Muscle of leg (tissue), 11 donors: ENCODE results near the gene NFS1. TPM values are rescaled to one million over a fixed set of nuclear protein-coding genes. Genes with fewer than 3 reads are reported as not detected.

Experiments
- DNase-seq: peaks from one replicate; pipeline ENCODE4 v3.0.0; 2013
- H3K27ac ChIP-seq: one replicate; pipeline ENCODE4 v1.5.1; 2013; ENCODE audit warnings: mild to moderate bottlenecking, low read length, control low read depth
- H3K27me3 ChIP-seq: one replicate; pipeline ENCODE4 v1.6.1; 2013; ENCODE audit warnings: low read length; ENCODE audit not compliant: control insufficient read depth, insufficient read depth
- H3K36me3 ChIP-seq: one replicate; pipeline ENCODE4 v1.6.1; 2013; ENCODE audit warnings: low read length; ENCODE audit not compliant: control insufficient read depth, insufficient read depth
- H3K4me1 ChIP-seq: one replicate; pipeline ENCODE4 v1.6.1; 2013; ENCODE audit warnings: low read length; ENCODE audit not compliant: control insufficient read depth, insufficient read depth
- H3K4me3 ChIP-seq: one replicate; pipeline ENCODE4 v1.5.1; 2013; ENCODE audit warnings: low read length, control low read depth
- H3K9me3 ChIP-seq: replicated peaks from 2 replicates; pipeline ENCODE4 v1.6.1; 2013; ENCODE audit warnings: low read depth, low read length; ENCODE audit not compliant: control insufficient read depth
- WGBS: methylation state at CpG from one replicate; pipeline ENCODE4 v1.1.5; 2013; ENCODE audit warnings: missing lambda C conversion rate; ENCODE audit not compliant: insufficient coverage; 5-methylcytosine and 5-hydroxymethylcytosine counted together
- polyA plus RNA-seq, 8 donors: library from polyadenylated mRNA; unstranded; fragments of 120-200 nt; gene quantifications; one replicate each; pipeline versions ENCODE4 v1.2.1 to v1.2.3, GENCODE V29; 2013; ENCODE audit warnings: inconsistent platforms in 1 of 8, low replicate concordance in 1 of 8; ENCODE audit not compliant: insufficient read length in 8 of 8, insufficient read depth in 1 of 8
- total RNA-seq: library from RNA; stranded (reverse); fragments of 120-200 nt; gene quantifications from one replicate; pipeline ENCODE4 v1.2.4, GENCODE V29; 2013

The NFS1 gene
- total and polyA plus RNA-seq, 9 donors: 12.8 to 18.3 (median 14.1) TPM

GRCh38 chr20:35673884-35674283, 25.3 kb downstream of the NFS1 start:
- peaks cover 46% of the 10 kb centered on the region for H3K36me3 ChIP-seq
- no peaks in the 10 kb centered on the region for H3K4me1 ChIP-seq
- H3K9me3 ChIP-seq: no peaks in the 10 kb centered on the region
- H3K27ac ChIP-seq: no peak overlapping the region
- no peak for DNase-seq
- 95% methylated on average over 3 of the region's 4 CpGs for WGBS
- no peaks in the 10 kb centered on the region for H3K27me3 ChIP-seq
- H3K4me3 ChIP-seq: no peak overlapping the region

GRCh38 chr20:35669681-35670080, 29.5 kb downstream of the NFS1 start:
- Histone ChIP-seq H3K4me3 (no peak overlapping the region), H3K36me3 (peaks cover 35% of the 10 kb centered on the region), H3K27ac (no peak overlapping the region), H3K9me3 (no peaks in the 10 kb centered on the region), H3K27me3 (no peaks in the 10 kb centered on the region), H3K4me1 (peaks cover 3% of the 10 kb centered on the region)
- no CpG with 5 or more reads among the region's 1 CpG for WGBS
- no peak for DNase-seq

DNA sequence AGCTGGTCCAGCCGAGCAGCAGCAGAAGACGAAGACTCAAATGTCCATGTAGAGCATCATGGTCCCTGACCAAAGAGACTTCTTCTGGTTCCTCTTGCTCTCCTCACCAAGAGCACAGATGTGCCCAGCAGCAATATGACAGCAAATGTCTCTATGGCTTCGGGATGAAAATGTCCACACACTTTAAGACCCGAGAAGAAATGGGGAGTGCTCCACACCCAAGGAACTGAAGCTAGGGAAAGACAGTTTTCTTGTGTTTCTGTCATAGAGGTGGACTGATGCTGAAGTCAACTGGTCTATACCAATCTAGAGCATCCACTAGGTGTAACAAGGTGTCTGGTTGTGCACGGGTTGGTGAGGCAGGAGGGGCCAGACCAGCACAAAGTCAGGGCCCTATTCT, 29.9 kb downstream of the NFS1 start:
- no peaks in the 10 kb centered on the region for H3K9me3 ChIP-seq
- H3K27me3 ChIP-seq: no peaks in the 10 kb centered on the region
- no peak for DNase-seq
- peaks cover 32% of the 10 kb centered on the region for H3K36me3 ChIP-seq
- 80% methylated on average over 1 of the region's 5 CpGs for WGBS
- H3K27ac ChIP-seq: no peak overlapping the region
- no peak overlapping the region for H3K4me3 ChIP-seq
- peaks cover 3% of the 10 kb centered on the region for H3K4me1 ChIP-seq

DNA sequence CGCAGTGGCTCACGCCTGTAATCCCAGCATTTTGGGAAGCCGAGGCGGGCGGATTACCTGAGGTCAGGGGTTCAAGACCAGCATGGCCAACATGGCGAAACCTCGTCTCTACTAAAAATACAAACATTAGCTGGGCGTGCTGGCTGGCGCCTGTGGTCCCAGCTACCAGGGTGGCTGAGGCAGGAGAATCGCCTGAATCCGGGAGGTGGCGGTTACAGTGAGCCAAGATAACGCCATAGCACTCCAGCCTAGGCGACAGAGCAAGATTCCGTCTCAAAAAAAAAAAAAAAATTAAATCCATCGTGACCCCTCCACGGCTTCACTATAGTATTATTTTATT, 33.2 kb downstream of the NFS1 start:
- Histone ChIP-seq H3K4me3 (no peak overlapping the region), H3K9me3 (no peaks in the 10 kb centered on the region), H3K27me3 (no peaks in the 10 kb centered on the region), H3K27ac (no peak overlapping the region), H3K36me3 (peaks cover 16% of the 10 kb centered on the region), H3K4me1 (peaks cover 6% of the 10 kb centered on the region)
- 98% methylated on average over 12 of the region's 17 CpGs for WGBS
- no peak for DNase-seq

DNA sequence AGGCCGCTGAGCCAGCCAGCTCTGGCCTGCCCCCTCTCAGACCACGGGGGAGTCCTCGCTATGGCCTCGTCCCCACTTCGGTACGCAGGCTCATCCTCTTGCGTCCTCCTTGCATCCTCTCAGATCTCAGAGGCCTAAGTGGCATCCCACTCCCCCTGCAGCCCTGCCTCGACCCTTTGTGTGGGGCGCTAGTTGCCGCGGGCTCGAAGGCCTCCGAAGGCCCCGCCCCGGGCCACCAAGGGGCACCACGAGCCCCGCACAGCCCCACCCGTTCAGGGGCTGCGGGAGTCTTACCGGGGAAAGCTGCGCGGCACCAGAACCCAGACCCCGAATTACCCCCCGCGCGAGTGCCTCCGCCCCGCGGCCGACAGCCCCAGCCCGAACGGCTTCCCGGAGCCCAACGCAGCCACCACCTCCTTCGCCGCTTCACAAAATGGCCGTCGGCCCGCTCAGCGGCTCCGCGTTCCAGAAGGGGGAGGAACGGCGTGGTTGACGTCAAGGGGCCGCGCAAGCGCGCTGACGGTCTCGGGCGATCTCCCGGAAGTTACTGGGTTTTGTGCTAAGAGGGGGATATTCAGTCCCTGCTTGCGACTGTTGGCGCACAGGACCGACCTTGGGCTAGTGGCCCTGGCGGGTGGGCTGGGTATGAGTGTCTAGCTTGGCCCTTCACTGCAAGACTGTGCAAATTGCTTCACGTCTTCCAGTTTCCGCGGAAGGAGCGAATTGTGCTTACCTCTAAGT, 34.5 kb downstream of the NFS1 start, which contains the start of the genes CPNE1 and RBM12:
Gene CPNE1, minus strand, starts transcription at position 435 of the 741 bp plus-strand sequence. CDS start 31,977 bp downstream, outside the sequence.
Gene RBM12, minus strand, starts transcription at position 435 of the 741 bp plus-strand sequence. CDS start 9,578 bp downstream, outside the sequence.
- H3K4me3 ChIP-seq: peak within 1 kb of the TSS; percentile 89
- under 1% methylated on average over 61 of the region's 61 CpGs for WGBS
- peak; percentile 97 for DNase-seq
- H3K4me1 ChIP-seq: peaks cover 6% of the 10 kb centered on the region
- no peaks in the 10 kb centered on the region for H3K9me3 ChIP-seq
- H3K27me3 ChIP-seq: no peaks in the 10 kb centered on the region
- peaks cover 7% of the 10 kb centered on the region for H3K36me3 ChIP-seq
- peak within 1 kb of the TSS; percentile 98 for H3K27ac ChIP-seq

- peak; percentile 71 for DNase-seq
- Histone ChIP-seq H3K27me3 (no peaks in the 10 kb centered on the region), H3K27ac (peak overlapping the region; percentile 98), H3K4me1 (peaks cover 6% of the 10 kb centered on the region), H3K4me3 (peak overlapping the region; percentile 89), H3K36me3 (no peaks in the 10 kb centered on the region), H3K9me3 (no peaks in the 10 kb centered on the region)
- WGBS: under 1% methylated on average over 25 of the region's 28 CpGs
Observed at GRCh38 chr20:35663516-35664465, 35.4 kb downstream of the NFS1 start.

DNA sequence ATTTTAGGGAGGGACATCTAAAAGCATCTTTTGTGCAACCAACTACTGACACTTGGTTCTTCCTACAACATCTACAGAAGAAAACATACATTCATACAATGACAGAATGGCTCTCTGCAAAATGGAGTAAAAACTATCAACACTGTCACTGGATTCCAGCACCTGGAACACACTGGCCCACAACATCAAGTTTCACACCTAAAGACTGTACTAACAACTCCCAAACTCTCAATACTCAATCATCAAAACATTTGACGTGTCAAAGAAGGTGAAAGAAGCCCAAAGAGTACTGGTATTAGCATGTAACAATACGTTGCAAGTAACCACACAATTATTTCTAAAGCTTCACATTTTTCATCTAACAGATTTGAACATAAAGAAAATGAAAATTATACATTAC, 36.6 kb downstream of the NFS1 start:
- Histone ChIP-seq H3K36me3 (no peaks in the 10 kb centered on the region), H3K27ac (no peak overlapping the region), H3K9me3 (no peaks in the 10 kb centered on the region), H3K27me3 (no peaks in the 10 kb centered on the region), H3K4me1 (peaks cover 6% of the 10 kb centered on the region), H3K4me3 (no peak overlapping the region)
- DNase-seq: no peak
- WGBS: no CpG with 5 or more reads among the region's 2 CpGs

DNA sequence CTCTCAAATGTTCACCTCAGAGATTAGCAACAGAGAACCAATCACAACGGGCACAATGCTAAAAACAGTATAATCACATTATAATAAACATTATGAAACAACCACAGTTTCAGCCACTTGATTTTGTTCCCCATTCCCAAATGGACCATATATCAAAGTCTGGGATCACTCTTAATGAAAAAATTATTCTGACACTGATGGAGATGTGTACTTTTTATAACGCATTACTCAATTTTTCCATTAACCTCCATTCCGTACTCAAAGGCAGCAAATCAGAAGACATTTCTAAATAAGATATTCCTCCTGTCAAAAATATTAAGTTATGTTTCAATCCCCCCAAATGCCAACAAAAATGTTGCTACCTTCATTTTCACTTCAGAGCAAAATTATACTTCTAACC, 37.2 kb downstream of the NFS1 start:
- DNase-seq: no peak
- H3K9me3 ChIP-seq: no peaks in the 10 kb centered on the region
- H3K4me3 ChIP-seq: no peak overlapping the region
- H3K4me1 ChIP-seq: peaks cover 6% of the 10 kb centered on the region
- H3K36me3 ChIP-seq: no peaks in the 10 kb centered on the region
- H3K27ac ChIP-seq: no peak overlapping the region
- no peaks in the 10 kb centered on the region for H3K27me3 ChIP-seq
- no CpG with 5 or more reads among the region's 3 CpGs for WGBS

DNA sequence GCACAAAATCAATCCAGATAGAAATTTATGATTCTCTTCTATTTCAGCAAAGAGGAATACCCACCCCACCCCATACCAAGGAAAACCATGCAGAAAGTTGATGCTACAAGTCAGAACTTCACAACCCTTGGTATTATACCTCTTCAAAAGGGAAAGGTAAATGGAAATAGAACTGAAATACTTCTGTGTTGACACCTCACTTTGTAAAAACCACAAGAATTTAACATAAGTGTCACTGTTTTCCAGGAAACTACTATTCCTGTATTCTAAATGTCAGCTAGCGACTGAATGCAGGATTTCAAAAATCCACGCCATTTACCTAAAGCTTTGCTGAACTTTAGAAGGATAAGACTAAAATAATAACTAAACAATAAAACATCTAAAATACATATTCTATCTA, 38.1 kb downstream of the NFS1 start:
- H3K36me3 ChIP-seq: no peaks in the 10 kb centered on the region
- no peak overlapping the region for H3K4me3 ChIP-seq
- H3K27me3 ChIP-seq: no peaks in the 10 kb centered on the region
- no peak overlapping the region for H3K27ac ChIP-seq
- DNase-seq: no peak
- peaks cover 6% of the 10 kb centered on the region for H3K4me1 ChIP-seq
- WGBS: no CpG with 5 or more reads among the region's 2 CpGs
- H3K9me3 ChIP-seq: no peaks in the 10 kb centered on the region
